ENCODE results near the gene CSHL1.

The CSHL1 gene

DNA sequence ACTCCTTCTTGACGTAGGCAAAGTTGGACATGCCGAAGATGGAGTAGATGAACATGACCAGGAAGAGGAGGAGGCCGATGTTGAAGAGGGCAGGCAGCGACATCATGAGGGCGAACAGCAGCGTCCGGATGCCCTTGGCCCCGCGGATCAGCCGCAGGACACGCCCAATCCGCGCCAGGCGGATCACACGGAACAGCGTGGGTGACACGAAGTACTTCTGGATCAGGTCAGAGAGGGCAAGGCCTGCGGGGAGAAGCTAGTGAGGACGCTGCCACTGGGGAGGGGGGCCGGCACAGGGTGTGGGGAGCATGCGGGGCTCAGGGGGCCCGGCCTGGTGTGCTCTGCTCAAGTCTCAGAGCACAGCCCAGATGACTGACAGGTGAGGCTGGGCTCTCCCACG is 30.7 kb upstream of the CSHL1 start:
- Histone ChIP-seq H3K27ac (no peak overlapping the region), H3K4me3 (no peak overlapping the region)

GRCh38 chr17:63941162-63941561 is 30.1 kb upstream of the CSHL1 start:
- H3K4me3 ChIP-seq: no peak overlapping the region
- H3K27ac ChIP-seq: no peak overlapping the region

GRCh38 chr17:63940584-63940983 is 29.5 kb upstream of the CSHL1 start:
- H3K27ac ChIP-seq: no peak overlapping the region

DNA sequence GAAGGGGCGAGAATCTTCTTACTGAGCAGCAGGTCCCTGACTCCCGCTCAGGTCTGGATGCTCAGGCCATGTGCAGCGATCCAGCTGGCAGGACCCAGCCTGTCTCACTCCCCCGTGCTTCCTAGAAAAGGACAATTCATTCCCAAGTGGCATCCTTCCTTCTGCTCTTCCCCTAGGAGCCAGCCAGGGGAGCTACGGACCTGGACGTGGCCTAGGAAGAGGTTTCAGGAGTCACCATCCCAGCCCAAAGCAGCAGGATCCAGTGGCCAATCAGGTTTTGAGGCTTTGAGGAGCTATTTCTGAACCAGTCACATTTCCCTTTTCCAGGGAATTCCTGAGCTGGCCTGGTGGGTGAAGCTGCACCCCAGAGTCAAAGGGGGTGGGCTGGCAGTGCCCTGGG is 28.8 kb upstream of the CSHL1 start:
- H3K27ac ChIP-seq: no peak overlapping the region
- H3K4me3 ChIP-seq: no peak overlapping the region

More at GRCh38 chr17:63940584-63940983, 29.5 kb upstream of the CSHL1 start:
- no peak overlapping the region for H3K4me3 ChIP-seq

- no peak overlapping the region for H3K27ac ChIP-seq
- no peak overlapping the region for H3K4me3 ChIP-seq
Observed at GRCh38 chr17:63939401-63939800, 28.3 kb upstream of the CSHL1 start.

GRCh38 chr17:63937920-63938319 is 26.9 kb upstream of the CSHL1 start:
- Histone ChIP-seq H3K4me3 (no peak overlapping the region), H3K27ac (no peak overlapping the region)

DNA sequence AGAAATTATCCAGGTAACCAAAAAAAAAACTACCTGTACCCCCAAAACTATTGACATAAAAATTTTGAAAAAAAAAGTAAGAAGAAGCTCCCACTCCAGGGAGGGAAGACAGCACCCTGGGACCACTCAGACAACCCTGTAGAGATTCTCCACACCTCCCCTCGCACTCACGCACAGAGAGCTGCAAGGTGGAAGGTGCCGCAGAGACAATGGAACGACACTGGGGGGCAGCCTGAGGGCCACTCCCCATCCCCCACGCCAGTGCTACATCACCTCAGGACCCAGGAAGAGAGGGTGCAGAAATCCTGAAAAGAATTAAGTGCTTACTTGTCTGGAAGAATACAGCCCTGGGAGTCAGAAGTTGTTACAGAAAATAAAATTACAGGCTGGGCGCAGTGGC is 26.3 kb upstream of the CSHL1 start:
- H3K27ac ChIP-seq: no peak overlapping the region

DNA sequence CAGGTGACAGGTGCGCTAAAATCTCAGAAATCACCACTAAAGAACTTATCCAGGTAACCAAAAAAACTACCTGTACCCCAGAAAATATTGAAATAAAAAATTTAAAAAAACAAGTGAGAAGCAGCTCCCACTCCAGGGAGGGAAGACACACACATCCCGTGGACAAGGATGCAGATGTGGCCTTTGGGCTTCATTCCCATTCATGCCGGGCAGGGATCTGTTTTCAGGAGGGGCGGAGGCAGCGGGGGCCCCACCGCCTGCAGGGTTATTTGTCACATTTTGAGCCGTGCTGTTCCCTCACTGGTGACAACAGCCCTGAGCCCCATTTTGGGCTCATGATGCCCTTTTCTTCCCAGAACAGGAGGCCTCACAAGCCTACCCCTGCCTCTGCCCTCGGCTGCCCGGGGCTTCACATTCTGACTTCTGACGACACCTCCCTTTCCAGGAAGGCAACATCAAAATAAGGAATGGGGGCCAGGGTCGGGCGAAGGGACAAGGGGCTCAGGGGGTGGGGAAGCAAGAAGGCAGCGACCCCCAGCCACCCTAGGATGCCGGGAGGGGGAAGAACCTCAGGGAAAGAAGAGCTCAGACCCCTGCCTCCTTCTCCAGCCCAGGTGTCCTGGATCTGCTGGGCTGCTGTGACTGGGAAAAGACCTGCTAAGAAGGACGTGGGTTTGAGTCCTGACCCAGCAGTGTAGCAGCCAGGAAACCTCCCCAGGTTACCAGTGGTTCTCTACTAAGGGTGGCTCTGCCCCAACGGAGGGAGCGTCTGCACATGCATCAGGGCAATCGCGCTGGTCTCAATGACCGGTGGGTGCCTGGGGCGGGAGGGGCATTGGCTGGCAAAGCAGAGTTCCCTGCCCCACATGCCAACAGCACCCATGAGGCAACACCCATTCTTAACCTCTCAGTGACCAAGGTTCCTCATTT is 23.4 kb upstream of the CSHL1 start:
- Histone ChIP-seq H3K27ac (peak overlapping the region in 1 of 21 experiments; percentile 82), H3K4me3 (no peak overlapping the region)

More for the DNA sequence above, 26.3 kb upstream of the CSHL1 start:
- no peak overlapping the region for H3K4me3 ChIP-seq

DNA sequence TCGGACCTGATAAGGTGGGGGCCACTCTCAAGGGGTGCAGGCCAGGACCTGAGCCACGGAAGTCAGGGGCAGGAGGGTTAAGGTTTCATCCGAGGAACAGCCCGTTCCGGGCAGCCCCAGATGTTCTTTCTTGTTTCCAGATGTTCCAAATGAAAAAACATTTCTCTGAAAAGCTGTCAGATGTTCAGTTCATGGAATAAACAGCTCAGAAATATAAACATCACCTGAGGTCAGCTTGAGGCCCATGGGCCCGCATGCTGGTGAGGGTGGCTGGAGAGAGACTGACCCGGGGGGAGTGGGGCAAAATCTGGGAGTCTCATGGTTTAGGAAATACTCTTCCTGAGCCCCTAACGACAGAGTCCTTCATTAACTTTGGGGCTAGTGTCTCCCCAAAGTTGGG is 22.5 kb upstream of the CSHL1 start:
- Histone ChIP-seq H3K4me3 (no peak overlapping the region), H3K27ac (peak overlapping the region in 1 of 21 experiments; percentile 82)

- peak overlapping the region in 10 of 21 experiments; percentile 1 to 84 (median 70) for H3K27ac ChIP-seq
- no peak overlapping the region for H3K4me3 ChIP-seq
Observed at GRCh38 chr17:63932721-63933120, 21.7 kb upstream of the CSHL1 start.

DNA sequence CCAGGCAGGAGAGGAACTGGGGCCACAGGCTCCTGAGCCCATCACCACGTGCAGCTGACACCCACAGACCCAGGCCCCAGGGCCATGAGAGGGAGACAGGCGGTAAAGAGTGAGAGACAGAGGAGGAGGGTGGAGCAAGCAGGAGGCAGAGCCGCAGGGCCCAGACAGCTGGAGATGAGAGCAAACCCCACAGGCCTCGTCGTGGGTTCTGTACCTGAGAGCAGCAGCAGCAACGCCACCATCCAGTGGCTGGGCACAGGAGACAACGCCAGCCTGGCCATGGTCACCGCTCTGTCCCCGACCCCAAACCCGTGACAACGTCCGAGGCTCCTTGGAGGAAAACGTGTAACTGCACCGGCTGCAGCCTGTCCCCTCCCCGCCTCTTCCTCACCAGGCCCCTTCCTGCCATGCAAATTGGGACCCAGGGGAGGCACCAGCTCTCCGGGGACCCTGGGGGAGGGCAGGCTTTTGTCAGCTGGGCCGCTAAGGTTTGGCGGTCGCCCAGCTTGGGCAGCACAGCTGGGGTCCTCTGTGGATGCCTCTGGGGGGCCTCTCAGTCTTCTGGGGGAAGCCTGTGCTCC is 21.0 kb upstream of the CSHL1 start, which contains the start of gene CD79B:
TSS of gene CD79B (minus strand) at position 351 of the 581 bp plus-strand sequence. CDS start at position 281, 70 bp downstream.
- Histone ChIP-seq H3K27ac (peak within 1 kb of the TSS in 18 of 21 experiments; percentile 1 to 84 (median 60)), H3K4me3 (peak within 1 kb of the TSS; percentile 4 to 29 (median 15))

GRCh38 chr17:63930951-63931575 is 20.0 kb upstream of the CSHL1 start:
- Histone ChIP-seq H3K27ac (peak overlapping the region in 16 of 21 experiments; percentile 42 to 84 (median 62)), H3K4me3 (peak overlapping the region; percentile 4 to 29 (median 15))

DNA sequence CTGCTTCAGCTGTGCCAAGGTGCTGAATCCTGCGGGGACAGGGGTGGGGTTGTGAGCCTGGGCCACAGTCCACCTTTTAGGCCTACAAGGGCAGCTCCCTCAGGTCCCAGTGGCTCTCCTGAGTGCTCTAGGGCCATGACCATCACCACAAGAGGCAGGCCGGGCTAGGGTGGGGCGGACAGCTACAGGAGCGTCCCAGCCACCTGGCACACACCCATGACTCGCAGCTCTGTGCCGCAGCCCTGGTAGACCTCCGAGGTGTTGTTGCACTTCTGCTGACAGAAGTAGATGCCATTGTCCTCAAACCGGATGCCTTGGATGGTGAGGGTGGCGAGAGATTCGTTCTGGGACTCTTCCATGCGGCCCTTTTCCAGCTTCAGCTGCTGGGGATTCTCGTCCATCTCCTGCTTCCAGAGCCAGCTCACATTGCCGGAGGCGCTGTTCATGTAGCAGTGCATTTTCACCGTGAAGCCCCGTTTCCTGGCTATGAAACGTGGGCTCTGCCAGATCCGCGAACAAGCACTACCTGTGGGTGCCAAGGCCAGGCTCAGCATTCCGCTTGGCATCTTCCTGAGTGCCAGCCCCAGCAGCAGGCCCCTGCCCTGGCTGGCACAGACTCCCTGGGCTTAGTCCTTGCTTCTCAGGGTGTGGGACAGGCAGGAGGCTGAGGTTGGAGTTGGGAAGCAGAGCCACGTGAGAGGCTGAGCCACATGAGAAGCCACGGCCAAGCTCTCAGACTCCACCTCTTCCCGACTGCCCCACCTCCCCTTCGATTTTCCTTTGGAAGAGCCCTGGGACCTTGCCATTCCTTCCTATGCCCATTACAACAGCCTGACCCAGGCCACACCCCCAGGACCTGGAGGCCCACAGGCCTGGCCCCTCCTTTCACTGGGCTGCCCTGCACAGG is 19.1 kb upstream of the CSHL1 start:
- H3K27ac ChIP-seq: peak overlapping the region in 11 of 21 experiments; percentile 3 to 84 (median 42)
- peak overlapping the region in 1 of 7 experiments; percentile 1 for H3K4me3 ChIP-seq

DNA sequence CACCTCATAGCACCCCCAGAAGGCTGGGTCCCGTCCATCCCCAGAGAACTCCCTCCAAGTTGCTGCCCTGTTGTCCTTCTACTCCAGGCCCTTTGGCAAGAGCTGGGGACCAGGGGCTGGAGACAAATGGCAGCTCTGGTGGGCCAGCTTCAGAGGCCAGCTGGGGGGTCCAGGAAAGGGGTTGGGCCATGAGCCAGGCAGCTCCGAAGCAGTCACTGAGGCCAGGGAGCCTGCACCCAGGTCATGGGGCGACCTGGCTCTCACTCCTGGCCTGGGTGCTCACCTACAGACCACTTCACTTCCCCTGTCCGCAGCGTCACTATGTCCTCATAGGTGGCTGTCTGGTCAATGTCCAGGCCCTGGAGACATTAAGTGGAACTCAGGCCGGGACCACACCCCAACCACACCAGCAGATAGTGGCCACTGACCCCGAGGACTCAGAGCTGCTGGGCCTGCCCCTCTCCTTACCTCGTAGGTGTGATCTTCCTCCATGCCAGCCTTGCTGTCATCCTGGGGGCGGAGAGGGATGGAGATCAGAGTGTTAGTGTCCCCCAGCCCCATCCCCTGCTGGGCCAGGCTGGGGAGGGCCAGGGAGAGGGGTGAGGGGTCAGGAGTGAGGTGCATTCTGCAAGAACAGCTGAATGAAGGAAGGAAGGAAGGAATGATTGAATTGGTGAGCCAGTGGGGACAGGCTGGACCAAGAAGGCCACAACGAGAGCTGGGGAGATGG is 18.1 kb upstream of the CSHL1 start:
- Histone ChIP-seq H3K27ac (peak overlapping the region in 1 of 21 experiments; percentile 82), H3K4me3 (no peak overlapping the region)

GRCh38 chr17:63928172-63928666 is 17.2 kb upstream of the CSHL1 start:
- peak overlapping the region in 1 of 21 experiments; percentile 62 for H3K27ac ChIP-seq
- no peak overlapping the region for H3K4me3 ChIP-seq

- H3K27ac ChIP-seq: peak overlapping the region in 1 of 21 experiments; percentile 62
- H3K4me3 ChIP-seq: no peak overlapping the region
Observed at GRCh38 chr17:63927464-63928171, 16.6 kb upstream of the CSHL1 start.

DNA sequence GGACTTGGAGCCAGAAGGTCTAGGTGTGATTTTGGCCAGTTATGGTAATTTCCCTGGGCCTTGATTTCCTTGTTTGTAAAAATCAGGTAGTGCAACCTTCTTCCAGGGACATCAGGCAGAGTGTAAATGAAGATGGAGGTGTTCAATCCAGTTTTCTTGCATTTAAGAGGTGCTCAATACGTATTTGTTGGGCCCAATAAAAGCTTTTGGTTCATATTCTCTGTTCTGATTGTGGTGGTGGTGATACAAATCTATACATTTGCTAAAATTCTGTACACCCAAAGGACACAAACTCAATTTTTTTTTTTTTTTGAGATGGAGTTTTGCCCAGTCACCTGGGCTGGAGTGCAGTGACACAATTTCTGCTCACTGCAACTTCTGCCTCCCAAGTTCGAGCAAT is 15.1 kb upstream of the CSHL1 start:
- Histone ChIP-seq H3K27ac (peak overlapping the region in 1 of 21 experiments; percentile 60), H3K4me3 (no peak overlapping the region)

DNA sequence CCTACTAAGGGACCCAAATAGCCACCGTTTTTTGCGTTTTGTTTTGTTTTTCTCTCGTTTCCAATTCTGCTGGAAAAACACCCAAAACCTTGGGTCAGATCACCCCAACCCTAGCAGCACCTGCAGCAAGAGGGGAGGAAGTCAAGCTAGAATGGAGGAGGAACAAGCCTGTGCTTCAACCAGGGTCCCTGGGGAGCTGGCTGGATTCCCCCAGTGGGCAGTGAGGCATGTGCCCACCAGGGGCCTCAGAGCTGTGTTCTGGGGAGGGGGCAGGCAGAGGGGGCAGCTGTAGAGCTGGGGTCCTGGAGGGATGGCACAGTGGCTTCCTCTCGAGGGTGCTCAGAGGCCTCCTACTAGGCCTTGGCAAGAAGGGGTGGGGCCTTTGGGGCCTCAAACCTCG is 14.6 kb upstream of the CSHL1 start:
- no peak overlapping the region for H3K4me3 ChIP-seq
- peak overlapping the region in 1 of 21 experiments; percentile 60 for H3K27ac ChIP-seq
